Measurements from ENCODE around the gene USP44. TPM values are rescaled to one million over a fixed set of nuclear protein-coding genes. Genes with fewer than 3 reads are reported as not detected.

Gene USP44
- total RNA-seq, 1 donor, result 1.8 TPM

DNA sequence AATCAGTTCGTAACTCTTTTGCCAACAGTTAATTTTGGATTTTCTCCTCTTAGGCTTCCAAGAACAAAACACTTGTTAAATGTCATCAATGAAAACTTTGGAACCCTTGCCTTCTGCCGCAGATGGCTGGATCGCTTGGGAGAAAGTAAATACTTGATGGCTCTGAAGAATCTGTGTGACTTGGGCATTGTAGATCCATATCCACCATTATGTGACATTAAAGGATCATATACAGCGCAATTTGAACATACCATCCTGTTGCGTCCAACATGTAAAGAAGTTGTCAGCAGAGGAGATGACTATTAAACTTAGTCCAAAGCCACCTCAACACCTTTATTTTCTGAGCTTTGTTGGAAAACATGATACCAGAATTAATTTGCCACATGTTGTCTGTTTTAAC, 37.7 kb downstream of the USP44 start:
- no peak for DNase-seq (ENCODE audit: low read depth)
- TF ChIP-seq, protein P1, sequence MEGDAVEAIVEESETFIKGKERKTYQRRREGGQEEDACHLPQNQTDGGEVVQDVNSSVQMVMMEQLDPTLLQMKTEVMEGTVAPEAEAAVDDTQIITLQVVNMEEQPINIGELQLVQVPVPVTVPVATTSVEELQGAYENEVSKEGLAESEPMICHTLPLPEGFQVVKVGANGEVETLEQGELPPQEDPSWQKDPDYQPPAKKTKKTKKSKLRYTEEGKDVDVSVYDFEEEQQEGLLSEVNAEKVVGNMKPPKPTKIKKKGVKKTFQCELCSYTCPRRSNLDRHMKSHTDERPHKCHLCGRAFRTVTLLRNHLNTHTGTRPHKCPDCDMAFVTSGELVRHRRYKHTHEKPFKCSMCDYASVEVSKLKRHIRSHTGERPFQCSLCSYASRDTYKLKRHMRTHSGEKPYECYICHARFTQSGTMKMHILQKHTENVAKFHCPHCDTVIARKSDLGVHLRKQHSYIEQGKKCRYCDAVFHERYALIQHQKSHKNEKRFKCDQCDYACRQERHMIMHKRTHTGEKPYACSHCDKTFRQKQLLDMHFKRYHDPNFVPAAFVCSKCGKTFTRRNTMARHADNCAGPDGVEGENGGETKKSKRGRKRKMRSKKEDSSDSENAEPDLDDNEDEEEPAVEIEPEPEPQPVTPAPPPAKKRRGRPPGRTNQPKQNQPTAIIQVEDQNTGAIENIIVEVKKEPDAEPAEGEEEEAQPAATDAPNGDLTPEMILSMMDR (IDR thresholded peaks at IDR 0.05; ENCODE audit: insufficient read depth, low read length), result no peak
- H3K4me3 ChIP-seq (ENCODE audit: low read depth, low read length), result no peak overlapping the region

DNA sequence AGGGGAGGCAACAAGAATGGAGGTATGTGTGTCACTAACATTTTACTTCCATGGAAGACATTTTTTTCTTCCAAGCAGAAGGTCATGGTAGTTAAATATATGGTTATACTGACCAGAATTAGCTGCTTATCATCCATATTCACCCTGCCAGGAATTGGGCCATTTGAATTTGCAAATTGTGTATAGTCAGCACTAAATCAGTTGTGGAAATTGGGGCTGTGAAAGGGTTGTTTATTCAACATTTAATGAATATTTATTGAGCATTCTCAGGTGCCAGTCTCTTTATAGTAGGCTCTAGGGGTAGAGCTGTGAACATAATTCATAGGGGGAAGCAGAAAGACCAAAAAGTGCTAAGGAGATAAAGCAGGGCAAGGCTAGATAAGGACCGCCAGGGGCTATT, 39.3 kb downstream of the USP44 start:
- DNase-seq (ENCODE audit: low read depth), result no peak
- TF ChIP-seq, protein P1 (IDR thresholded peaks at IDR 0.05; ENCODE audit: insufficient read depth, low read length), result no peak

DNA sequence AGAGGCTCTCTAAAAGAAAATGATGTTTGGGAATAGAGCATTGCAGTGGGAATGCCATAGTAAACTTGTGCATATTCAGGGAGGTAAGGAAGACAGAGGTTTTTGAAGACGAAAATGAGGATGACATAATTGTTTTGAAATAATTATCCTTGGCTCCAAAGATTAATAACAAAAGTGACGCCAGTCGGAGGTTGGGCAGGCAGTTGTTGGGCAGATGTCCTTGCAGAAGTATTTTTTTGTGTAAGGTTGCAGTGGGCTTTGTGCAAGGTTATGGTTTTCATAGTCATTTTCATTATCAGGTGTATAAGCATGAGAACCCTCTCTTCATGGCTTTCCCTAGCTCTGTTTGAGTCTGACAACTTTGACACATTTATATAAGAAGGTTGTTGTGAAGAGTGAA, 42.0 kb downstream of the USP44 start:
- TF ChIP-seq, protein P1 (IDR thresholded peaks at IDR 0.05; ENCODE audit: insufficient read depth, low read length), result no peak
- no peak overlapping the region for H3K4me3 ChIP-seq (ENCODE audit: low read depth, low read length)
- DNase-seq (ENCODE audit: low read depth), result no peak

More for the DNA sequence above, 39.3 kb downstream of the USP44 start:
- H3K4me3 ChIP-seq (ENCODE audit: low read depth, low read length), result no peak overlapping the region

DNA sequence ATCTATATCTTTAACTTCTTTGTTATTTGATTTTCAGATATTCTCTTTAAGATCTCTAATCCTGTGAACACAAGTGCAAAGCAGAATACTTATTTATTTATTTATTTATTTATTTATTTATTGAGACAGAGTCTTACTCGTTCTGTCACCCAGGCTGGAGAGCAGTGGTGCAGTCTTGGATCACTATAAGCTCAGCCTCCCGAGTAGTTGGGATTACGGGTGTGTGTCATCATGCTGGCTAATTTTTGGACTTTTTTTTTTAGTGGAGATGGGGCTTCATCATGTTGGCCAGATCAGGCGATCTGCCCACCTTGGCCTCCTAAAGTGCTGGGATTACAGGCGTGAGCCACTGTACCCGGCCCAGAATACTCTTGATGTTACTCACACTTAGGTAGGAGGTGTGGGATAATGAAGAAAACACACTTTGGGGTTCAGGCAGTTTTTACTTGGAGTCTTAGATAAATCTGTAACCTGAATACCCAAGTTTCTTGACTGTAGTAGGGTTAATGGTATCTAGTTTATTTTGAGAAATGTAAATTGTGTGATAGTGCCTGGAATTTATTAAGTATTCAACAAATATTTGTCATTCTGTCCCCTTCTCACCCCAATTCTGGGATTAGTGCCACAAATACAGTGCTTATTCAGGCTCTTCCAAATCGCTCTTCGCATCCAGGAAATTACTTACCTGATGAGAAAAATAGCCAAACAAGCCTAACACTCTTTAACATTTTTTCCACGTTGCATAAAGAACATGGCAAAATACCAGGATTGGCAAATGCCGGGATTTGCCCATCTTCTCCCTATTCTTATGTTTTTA, 44.4 kb downstream of the USP44 start:
- peak; percentile 23 for DNase-seq (ENCODE audit: low read depth)
- H3K4me3 ChIP-seq (ENCODE audit: low read depth, low read length), result no peak overlapping the region
- TF ChIP-seq, protein P1 (IDR thresholded peaks at IDR 0.05; ENCODE audit: insufficient read depth, low read length), result no peak

DNA sequence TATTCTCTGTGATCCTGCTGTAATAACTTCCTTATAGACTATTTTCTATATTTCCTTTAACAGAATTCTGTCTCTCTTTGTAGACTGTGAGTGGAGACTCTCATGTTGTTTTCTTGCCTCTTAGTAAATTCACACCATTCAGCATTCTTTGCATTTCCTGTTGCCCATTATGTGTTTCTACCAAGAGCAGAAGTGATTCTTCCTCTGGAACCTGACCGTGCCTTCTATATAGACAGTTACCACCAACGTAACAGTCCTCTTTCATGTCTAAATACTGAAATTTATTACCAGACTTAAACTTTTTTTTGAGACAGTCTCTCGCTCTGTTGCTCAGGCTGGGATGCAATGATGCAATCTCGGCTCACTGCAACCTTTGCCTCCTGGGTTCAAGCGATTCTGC, 46.2 kb downstream of the USP44 start:
- no peak for DNase-seq (ENCODE audit: low read depth)
- no peak overlapping the region for H3K4me3 ChIP-seq (ENCODE audit: low read depth, low read length)
- TF ChIP-seq, protein P1 (IDR thresholded peaks at IDR 0.05; ENCODE audit: insufficient read depth, low read length), result no peak

DNA sequence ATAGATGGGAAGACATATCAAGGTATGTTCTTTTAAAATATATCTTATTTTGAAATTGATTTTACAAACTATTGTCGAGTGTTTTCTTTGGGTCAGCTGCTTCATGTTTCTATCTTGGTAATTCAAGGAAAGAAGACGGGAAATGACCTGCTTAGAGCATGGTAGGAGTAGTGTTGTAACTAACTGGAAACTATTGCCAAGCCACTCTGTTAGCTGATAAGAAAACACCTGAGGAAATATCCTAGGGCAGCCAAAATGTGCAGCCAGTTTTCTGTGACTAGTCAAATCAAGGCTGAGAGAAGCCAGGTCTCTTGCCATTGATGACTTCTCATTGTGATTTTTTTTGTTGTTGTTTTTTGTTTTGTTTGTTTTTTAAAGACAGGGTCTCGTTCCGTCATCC, 47.1 kb downstream of the USP44 start:
- TF ChIP-seq, protein P1 (IDR thresholded peaks at IDR 0.05; ENCODE audit: insufficient read depth, low read length), result no peak
- H3K4me3 ChIP-seq (ENCODE audit: low read depth, low read length), result no peak overlapping the region
- no peak for DNase-seq (ENCODE audit: low read depth)

Measured in fibroblast of the aortic adventitia (primary cell).